Naive thymus-derived CD4-positive, alpha-beta T cell (primary cell): ENCODE data around the gene SLC30A2. TPM values are rescaled to one million over a fixed set of nuclear protein-coding genes. Genes with fewer than 3 reads are reported as not detected.

Source experiments
- ATAC-seq: fragments of 150-1000 bp; cut with Tn5 transposase; 2 replicates; pipeline ENCODE4 v1.10.0; 2021; ENCODE audit warnings: mild to moderate bottlenecking, moderate library complexity
- CTCF ChIA-PET: fragments of 350-600 bp; sonication (Branson Sonifier 250); formaldehyde crosslinking; loops from one replicate; lab custom pipeline; 2021; ENCODE audit warnings: antibody characterized with exemption; lab: Charles Lee
- POLR2A ChIA-PET: fragments of 350-600 bp; sonication (Branson Sonifier 250); formaldehyde crosslinking; loops from one replicate; lab custom pipeline; 2021; ENCODE audit warnings: antibody characterized with exemption, inconsistent platforms; lab: Charles Lee
- DNase-seq, 9 donors: peaks; one replicate each; pipeline versions ENCODE4 v3.0.0 to v3.0.0-alpha.2; 2020 to 2022; ENCODE audit warnings: mixed read lengths in 1 of 9
- H3K27ac ChIP-seq: one replicate; pipeline ENCODE4 v1.7.0; 2013; ENCODE audit warnings: mild to moderate bottlenecking, low read depth, low read length, moderate library complexity
- H3K27me3 ChIP-seq, 2 donors: one replicate each; pipeline ENCODE4 v1.7.0; 2013; ENCODE audit warnings: low read length in 2 of 2, mild to moderate bottlenecking in 2 of 2, moderate library complexity in 2 of 2; ENCODE audit not compliant: control insufficient read depth in 2 of 2, insufficient read depth in 2 of 2
- H3K36me3 ChIP-seq, 3 experiments: 1 replicate in 2 of 3; 2 replicates in 1 of 3; pipeline ENCODE4 v1.7.0; 2013; ENCODE audit warnings: low read length in 3 of 3, mild to moderate bottlenecking in 3 of 3, moderate library complexity in 1 of 3; ENCODE audit not compliant: insufficient read depth in 3 of 3, control insufficient read depth in 2 of 3
- H3K4me1 ChIP-seq, 2 donors: one replicate each; pipeline ENCODE4 v1.7.0; 2013; ENCODE audit warnings: low read length in 2 of 2, mild to moderate bottlenecking in 2 of 2, moderate library complexity in 1 of 2; ENCODE audit not compliant: control insufficient read depth in 2 of 2, insufficient read depth in 2 of 2
- H3K4me3 ChIP-seq: 2 replicates; pipeline ENCODE4 v1.7.0; 2013; ENCODE audit warnings: mild to moderate bottlenecking, low read length
- H3K9me3 ChIP-seq, 3 experiments: 1 replicate in 2 of 3; 2 replicates in 1 of 3; pipeline ENCODE4 v1.7.0; 2013; ENCODE audit warnings: low read length in 3 of 3; ENCODE audit not compliant: control insufficient read depth in 2 of 3
- H3K27ac Mint-ChIP-seq, 9 donors: one replicate each; pipeline ENCODE4 v1.8.0; 2020 to 2022; ENCODE audit warnings: mixed read lengths in 9 of 9, mild to moderate bottlenecking in 8 of 9, moderate library complexity in 5 of 9, inconsistent platforms in 2 of 9
- H3K27me3 Mint-ChIP-seq, 5 donors: one replicate each; pipeline ENCODE4 v1.8.0; 2021 to 2022; ENCODE audit warnings: mixed read lengths in 5 of 5, mild to moderate bottlenecking in 1 of 5
- H3K36me3 Mint-ChIP-seq, 5 donors: one replicate each; pipeline ENCODE4 v1.8.0; 2020 to 2022; ENCODE audit warnings: mixed read lengths in 5 of 5, mild to moderate bottlenecking in 3 of 5, inconsistent platforms in 1 of 5
- H3K4me1 Mint-ChIP-seq, 7 donors: one replicate each; pipeline ENCODE4 v1.8.0; 2020 to 2022; ENCODE audit warnings: mixed read lengths in 7 of 7, mild to moderate bottlenecking in 3 of 7, inconsistent platforms in 1 of 7
- H3K4me3 Mint-ChIP-seq, 10 donors: one replicate each; pipeline ENCODE4 v1.8.0; 2020 to 2022; ENCODE audit warnings: mild to moderate bottlenecking in 10 of 10, mixed read lengths in 10 of 10, moderate library complexity in 6 of 10, inconsistent platforms in 2 of 10
- H3K9me3 Mint-ChIP-seq, 11 donors: one replicate each; pipeline ENCODE4 v1.8.0; 2020 to 2022; ENCODE audit warnings: mixed read lengths in 11 of 11, mild to moderate bottlenecking in 4 of 11, inconsistent platforms in 1 of 11, moderate library complexity in 1 of 11
- intact Hi-C, 2 donors: fragments of 100-400 bp; cut with micrococcal nuclease; formaldehyde crosslinking; loops; one replicate each; pipeline ENCODE4 v1.15.1; 2023
- polyA plus RNA-seq, 2 donors: library from polyadenylated mRNA; unstranded; fragments of 300-500 nt; fragmentation: Illumina TruSeq; gene quantifications; one replicate each; pipeline ENCODE4 v1.2.3, GENCODE V29; 2021
- total RNA-seq, 6 experiments: library from RNA in 5 of 6; stranded (reverse) in 5 of 6; gene quantifications; 1 replicate in 5 of 6; 2 replicates in 1 of 6; pipeline ENCODE4 v1.2.3 and lab custom pipeline; 2021 to 2026

The SLC30A2 gene
- total and polyA plus RNA-seq, 7 experiments from 2014 or later, result not detected

- H3K27ac ChIP-seq, result no peak overlapping the region
- ChIA-PET CTCF (interaction anchor here (2.3 kb wide), 1 partner anchor 9 kb away, joined by 10 read pairs; no protein-coding TSS in a partner anchor), POLR2A (no interaction called here)
- ATAC-seq, result no peak
- H3K4me1 ChIP-seq, result no peaks in the 10 kb centered on the region
- no peaks in the 10 kb centered on the region for H3K9me3 ChIP-seq
- H3K36me3 ChIP-seq, result no peaks in the 10 kb centered on the region
- Mint-ChIP-seq H3K4me3 (peak overlapping the region in 3 of 10 donors; percentile 3 to 69 (median 23)), H3K27ac (no peak overlapping the region), H3K9me3 (no peaks in the 10 kb centered on the region), H3K36me3 (peaks cover 0 to 5% (median 0%) of the 10 kb centered on the region in 5 donors), H3K27me3 (peaks cover 39 to 73% (median 56%) of the 10 kb centered on the region in 5 donors), H3K4me1 (peaks cover 0 to 7% (median 3%) of the 10 kb centered on the region in 7 donors)
- DNase-seq, result no peak
- H3K27me3 ChIP-seq, result peaks cover 0 to 3% of the 10 kb centered on the region in 2 donors
- no peak overlapping the region for H3K4me3 ChIP-seq
- intact Hi-C loops, result no loop called here
These were observed 772 bp downstream of the SLC30A2 start for GRCh38 chr1:26044971-26045721.

GRCh38 chr1:26044414-26044813 is 1.5 kb downstream of the SLC30A2 start:
- intact Hi-C loops, result no loop called here
- Mint-ChIP-seq H3K4me1 (peaks cover 0 to 7% (median 2%) of the 10 kb centered on the region in 7 donors), H3K4me3 (peak overlapping the region in 1 of 10 donors; percentile 69), H3K36me3 (peaks cover 0 to 5% (median 0%) of the 10 kb centered on the region in 5 donors), H3K27ac (no peak overlapping the region), H3K9me3 (no peaks in the 10 kb centered on the region), H3K27me3 (peaks cover 34 to 66% (median 50%) of the 10 kb centered on the region in 5 donors)
- no peak overlapping the region for H3K4me3 ChIP-seq
- no peak for ATAC-seq
- CTCF ChIA-PET, result interaction anchor here (0.6 to 2.3 kb wide), 2 partner anchors 8 to 1793 kb away, joined by 3 to 10 read pairs; no protein-coding TSS in a partner anchor
- DNase-seq, result no peak
- H3K36me3 ChIP-seq, result no peaks in the 10 kb centered on the region
- peaks cover 0 to 3% of the 10 kb centered on the region in 2 donors for H3K27me3 ChIP-seq
- H3K9me3 ChIP-seq, result no peaks in the 10 kb centered on the region
- H3K4me1 ChIP-seq, result no peaks in the 10 kb centered on the region
- POLR2A ChIA-PET, result no interaction called here
- H3K27ac ChIP-seq, result no peak overlapping the region

GRCh38 chr1:26043765-26044164 is 2.2 kb downstream of the SLC30A2 start:
- no peaks in the 10 kb centered on the region for H3K9me3 ChIP-seq
- no peak overlapping the region for H3K27ac Mint-ChIP-seq
- H3K4me3 Mint-ChIP-seq, result no peak overlapping the region
- H3K4me1 ChIP-seq, result no peaks in the 10 kb centered on the region
- ATAC-seq, result no peak
- no peaks in the 10 kb centered on the region for H3K9me3 Mint-ChIP-seq
- peaks cover 0 to 3% of the 10 kb centered on the region in 2 donors for H3K27me3 ChIP-seq
- H3K27ac ChIP-seq, result no peak overlapping the region
- H3K4me1 Mint-ChIP-seq, result peaks cover 0 to 7% (median 2%) of the 10 kb centered on the region in 7 donors
- DNase-seq, result no peak
- CTCF ChIA-PET, result interaction anchor here (2.3 kb wide), 1 partner anchor 7 kb away, joined by 10 read pairs; no protein-coding TSS in a partner anchor
- intact Hi-C loops, result no loop called here
- H3K36me3 ChIP-seq, result no peaks in the 10 kb centered on the region
- POLR2A ChIA-PET, result no interaction called here
- H3K36me3 Mint-ChIP-seq, result peaks cover 0 to 5% (median 0%) of the 10 kb centered on the region in 5 donors
- peaks cover 27 to 59% (median 43%) of the 10 kb centered on the region in 5 donors for H3K27me3 Mint-ChIP-seq
- H3K4me3 ChIP-seq, result no peak overlapping the region

- ATAC-seq, result no peak
- no peak overlapping the region for H3K27ac Mint-ChIP-seq
These were observed 3.9 kb downstream of the SLC30A2 start for GRCh38 chr1:26041978-26042377.

GRCh38 chr1:26041401-26041800 is 4.5 kb downstream of the SLC30A2 start:
- ChIA-PET CTCF (no interaction called here), POLR2A (no interaction called here)
- DNase-seq, result no peak
- no peak for ATAC-seq
- intact Hi-C loops, result no loop called here
- no peaks in the 10 kb centered on the region for H3K9me3 ChIP-seq
- Mint-ChIP-seq H3K4me3 (no peak overlapping the region), H3K9me3 (no peaks in the 10 kb centered on the region), H3K36me3 (peaks cover 0 to 5% (median 0%) of the 10 kb centered on the region in 5 donors), H3K27ac (no peak overlapping the region), H3K4me1 (peaks cover 0 to 7% (median 2%) of the 10 kb centered on the region in 7 donors), H3K27me3 (peaks cover 12 to 39% (median 25%) of the 10 kb centered on the region in 5 donors)
- no peak overlapping the region for H3K4me3 ChIP-seq
- no peaks in the 10 kb centered on the region for H3K36me3 ChIP-seq
- no peak overlapping the region for H3K27ac ChIP-seq
- no peaks in the 10 kb centered on the region for H3K4me1 ChIP-seq
- H3K27me3 ChIP-seq, result no peaks in the 10 kb centered on the region

More at GRCh38 chr1:26041978-26042377, 3.9 kb downstream of the SLC30A2 start:
- Histone ChIP-seq H3K4me3 (no peak overlapping the region), H3K9me3 (no peaks in the 10 kb centered on the region), H3K27ac (no peak overlapping the region), H3K36me3 (no peaks in the 10 kb centered on the region), H3K4me1 (no peaks in the 10 kb centered on the region), H3K27me3 (no peaks in the 10 kb centered on the region)
- DNase-seq, result no peak
- intact Hi-C loops, result no loop called here
- Mint-ChIP-seq H3K9me3 (no peaks in the 10 kb centered on the region), H3K4me3 (no peak overlapping the region), H3K4me1 (peaks cover 0 to 7% (median 2%) of the 10 kb centered on the region in 7 donors), H3K36me3 (peaks cover 0 to 5% (median 0%) of the 10 kb centered on the region in 5 donors), H3K27me3 (peaks cover 18 to 42% (median 28%) of the 10 kb centered on the region in 5 donors)
- POLR2A ChIA-PET, result no interaction called here
- CTCF ChIA-PET, result no interaction called here

- Mint-ChIP-seq H3K27ac (no peak overlapping the region), H3K9me3 (peaks cover 0 to 1% (median 0%) of the 10 kb centered on the region in 11 donors), H3K4me1 (peaks cover 0 to 14% (median 8%) of the 10 kb centered on the region in 7 donors), H3K27me3 (peaks cover 0 to 32% (median 8%) of the 10 kb centered on the region in 5 donors), H3K4me3 (no peak overlapping the region), H3K36me3 (no peaks in the 10 kb centered on the region)
- Histone ChIP-seq H3K4me1 (peaks cover 5 to 6% of the 10 kb centered on the region in 2 donors), H3K27me3 (no peaks in the 10 kb centered on the region), H3K4me3 (no peak overlapping the region), H3K9me3 (no peaks in the 10 kb centered on the region), H3K36me3 (peaks cover 0 to 4% (median 0%) of the 10 kb centered on the region in 3 experiments), H3K27ac (no peak overlapping the region)
- CTCF ChIA-PET, result no interaction called here
- ATAC-seq (no peak), DNase-seq (no peak)
- intact Hi-C loops, result loop anchor here (5.0 to 10.0 kb wide), 4 partner anchors 196 to 378 kb away; partner anchors contain the start of genes CEP85 (in 1 of the 2) and UBXN11 (in 1 of the 2)
- POLR2A ChIA-PET, result interaction anchor here (1.0 kb wide), 1 partner anchor 136 kb away, joined by 3 read pairs; no protein-coding TSS in a partner anchor
These were observed 7.0 kb downstream of the SLC30A2 start for GRCh38 chr1:26038904-26039303.
